ENCODE measurements around the gene RPL9.
"Not testable (repeated sequence)": the region's sequence is repeated elsewhere in the genome, so short reads cannot be mapped to it uniquely, and the experiment has no call there.

The RPL9 gene

GRCh38 chr4:39425297-39425696, 33.4 kb downstream of the RPL9 start:
- not testable (repeated sequence) for DNase-seq (ENCODE audit: low read depth)

DNA sequence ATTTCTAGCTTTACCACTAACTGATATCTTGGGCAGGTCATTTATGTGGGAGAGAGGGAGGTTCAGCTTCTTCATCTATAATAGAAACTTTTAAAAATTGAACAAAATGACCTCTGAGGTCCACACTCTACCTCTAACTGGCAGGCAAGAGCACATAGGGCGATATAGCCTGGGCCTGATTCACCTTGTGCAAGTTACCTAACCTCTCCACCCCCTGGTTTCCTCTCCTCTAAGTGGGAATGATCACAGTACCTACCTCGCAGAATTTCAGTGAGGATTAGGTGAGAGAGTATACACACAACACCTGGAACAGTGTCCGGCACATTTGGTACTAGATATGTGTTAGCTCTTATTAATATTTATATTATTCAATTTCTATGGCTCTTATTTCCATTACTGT, 36.5 kb downstream of the RPL9 start:
- DNase-seq (ENCODE audit: low read depth): no peak

- no peak for DNase-seq (ENCODE audit: low read depth)
Measured at GRCh38 chr4:39415678-39416283, 42.9 kb downstream of the RPL9 start.

GRCh38 chr4:39411561-39411960, 47.2 kb downstream of the RPL9 start:
- DNase-seq (ENCODE audit: low read depth): not testable (repeated sequence)

- DNase-seq (ENCODE audit: low read depth): no peak
Measured at GRCh38 chr4:39410415-39410814, 48.3 kb downstream of the RPL9 start.

- no peak for DNase-seq (ENCODE audit: low read depth)
Measured at GRCh38 chr4:39407584-39407885, 51.2 kb downstream of the RPL9 start.

DNA sequence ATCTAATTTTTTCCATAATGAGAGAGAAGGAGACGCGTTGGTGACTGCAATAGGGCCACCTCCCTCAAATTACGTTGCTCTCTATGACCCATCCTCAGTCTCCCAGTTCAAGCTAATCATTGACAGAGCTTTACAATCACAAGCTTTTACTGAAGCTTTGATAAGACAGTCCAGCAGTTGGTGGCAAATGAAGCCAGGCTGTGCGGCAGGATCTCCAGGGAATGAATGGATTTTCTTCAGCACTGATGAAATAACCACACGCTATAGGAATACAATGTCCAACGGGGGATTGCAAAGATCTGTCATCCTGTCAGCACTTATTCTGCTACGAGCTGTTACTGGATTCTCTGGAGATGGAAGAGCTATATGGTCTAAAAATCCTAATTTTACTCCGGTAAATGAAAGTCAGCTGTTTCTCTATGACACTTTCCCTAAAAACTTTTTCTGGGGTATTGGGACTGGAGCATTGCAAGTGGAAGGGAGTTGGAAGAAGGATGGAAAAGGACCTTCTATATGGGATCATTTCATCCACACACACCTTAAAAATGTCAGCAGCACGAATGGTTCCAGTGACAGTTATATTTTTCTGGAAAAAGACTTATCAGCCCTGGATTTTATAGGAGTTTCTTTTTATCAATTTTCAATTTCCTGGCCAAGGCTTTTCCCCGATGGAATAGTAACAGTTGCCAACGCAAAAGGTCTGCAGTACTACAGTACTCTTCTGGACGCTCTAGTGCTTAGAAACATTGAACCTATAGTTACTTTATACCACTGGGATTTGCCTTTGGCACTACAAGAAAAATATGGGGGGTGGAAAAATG, 51.7 kb downstream of the RPL9 start, which contains the start of gene KLB:
KLB (plus strand) TSS at position 168 of the 821 bp plus-strand sequence; CDS start at position 188, 20 bp downstream.
- DNase-seq (ENCODE audit: low read depth): no peak

All from fibroblast of the conjunctiva (primary cell).